Left lung (tissue), 10 donors: ENCODE results near the gene CEP170B. TPM values are rescaled to one million over a fixed set of nuclear protein-coding genes. Genes with fewer than 3 reads are reported as not detected.
A peak's percentile ranks its signal among the peaks of the same experiment; 100 is the strongest.

Experiments
- ATAC-seq: fragments of 200-7000 bp; cut with Tn5 transposase; one replicate; pipeline ENCODE4 v1.9.1; 2020; ENCODE audit warnings: moderate library complexity
- DNase-seq, 4 donors: peaks; one replicate each; pipeline ENCODE4 v3.0.0-alpha.2; 2013 to 2020
- H3K27ac ChIP-seq, 2 donors: fragments of 200-600 bp; sonication (generic) in 1 of 2; one replicate each; pipeline versions ENCODE4 v1.5.0 to v1.8.0; 2020 to 2021
- H3K27me3 ChIP-seq, 2 donors: fragments of 200-600 bp; sonication (generic) in 1 of 2; one replicate each; pipeline versions ENCODE4 v1.5.0 to v1.8.0; 2020 to 2021
- H3K36me3 ChIP-seq, 2 donors: fragments of 200-600 bp; sonication (generic) in 1 of 2; one replicate each; pipeline versions ENCODE4 v1.5.0 to v1.8.0; 2020 to 2021
- H3K4me1 ChIP-seq, 2 donors: fragments of 200-600 bp; one replicate each; pipeline ENCODE4 v1.8.0; 2021
- H3K4me3 ChIP-seq, 2 donors: fragments of 200-600 bp; sonication (generic) in 1 of 2; one replicate each; pipeline versions ENCODE4 v1.5.0 to v1.8.0; 2020 to 2021; ENCODE audit warnings: mild to moderate bottlenecking in 1 of 2
- H3K9me3 ChIP-seq, 2 donors: fragments of 200-600 bp; sonication (generic) in 1 of 2; one replicate each; pipeline versions ENCODE4 v1.5.0 to v1.8.0; 2020 to 2021
- CTCF ChIP-seq, 2 donors: fragments of 200-600 bp; sonication (generic) in 1 of 2; IDR thresholded peaks; one replicate each; pipeline versions ENCODE4 v1.5.0 to v1.8.0; 2021; ENCODE audit warnings: antibody characterized with exemption in 2 of 2
- intact Hi-C, 2 donors: fragments of 100-400 bp; cut with DNase I; formaldehyde crosslinking; loops; one replicate each; pipeline versions ENCODE4 v1.11.2 to v1.14.2; 2022
- polyA plus RNA-seq, 6 donors: library from polyadenylated mRNA; unstranded; fragments of 120-200 nt; gene quantifications; one replicate each; pipeline ENCODE4 v1.2.1, GENCODE V29; 2013; ENCODE audit not compliant: insufficient read length in 6 of 6
- total RNA-seq, 2 donors: library from RNA; stranded (reverse); fragmentation: NEBNext Ultra II Directional; extraction: Animal tissue kit (Norgen Biotek cat#: 25700); gene quantifications; one replicate each; pipeline ENCODE4 v1.2.1, GENCODE V29; 2021
- donor health status: DM: no; HTN: yes; CAD: no.
- donor health status: DM: no; HTN: no; CAD: no.

CEP170B gene
- total and polyA plus RNA-seq, 8 donors = 10.0 to 42.3 (median 14.2) TPM

- intact Hi-C loops = no loop called here
- H3K36me3 ChIP-seq = peaks cover 0 to 47% of the 10 kb centered on the region in 2 donors
Measured at GRCh38 chr14:104879983-104880565, 15.0 kb downstream of the CEP170B start.

GRCh38 chr14:104880584-104881210 is 15.6 kb downstream of the CEP170B start:
- H3K27ac ChIP-seq = no peak overlapping the region
- H3K4me3 ChIP-seq = no peak overlapping the region
- intact Hi-C loops = no loop called here
- H3K9me3 ChIP-seq = no peaks in the 10 kb centered on the region
- no peaks in the 10 kb centered on the region for H3K4me1 ChIP-seq
- no peak for ATAC-seq
- no peaks in the 10 kb centered on the region for H3K27me3 ChIP-seq
- TF ChIP-seq CTCF (IDR thresholded peaks at IDR 0.05) = no peak
- peaks cover 0 to 54% of the 10 kb centered on the region in 2 donors for H3K36me3 ChIP-seq
- DNase-seq = peak in 1 of 4 donors; percentile 43

More at GRCh38 chr14:104879983-104880565, 15.0 kb downstream of the CEP170B start:
- Histone ChIP-seq H3K4me1 (no peaks in the 10 kb centered on the region), H3K9me3 (no peaks in the 10 kb centered on the region), H3K27ac (no peak overlapping the region), H3K4me3 (no peak overlapping the region), H3K27me3 (no peaks in the 10 kb centered on the region)
- DNase-seq (peak in 1 of 4 donors; percentile 65), ATAC-seq (no peak)
- no peak for TF ChIP-seq CTCF (IDR thresholded peaks at IDR 0.05)

- DNase-seq = peak in 1 of 4 donors; percentile 59
Measured at GRCh38 chr14:104881369-104881979, 16.4 kb downstream of the CEP170B start.

GRCh38 chr14:104882325-104882973 is 17.4 kb downstream of the CEP170B start:
- DNase-seq (peak in 2 of 4 donors; percentile 81 to 90), ATAC-seq (peak; percentile 96)
- H3K4me3 ChIP-seq = no peak overlapping the region
- peaks cover 0 to 65% of the 10 kb centered on the region in 2 donors for H3K36me3 ChIP-seq
- H3K27ac ChIP-seq = no peak overlapping the region
- H3K4me1 ChIP-seq = no peaks in the 10 kb centered on the region
- H3K9me3 ChIP-seq = no peaks in the 10 kb centered on the region
- TF ChIP-seq CTCF (IDR thresholded peaks at IDR 0.05) = no peak
- intact Hi-C loops = no loop called here
- no peaks in the 10 kb centered on the region for H3K27me3 ChIP-seq

More at GRCh38 chr14:104881369-104881979, 16.4 kb downstream of the CEP170B start:
- no peak for TF ChIP-seq CTCF (IDR thresholded peaks at IDR 0.05)
- H3K4me3 ChIP-seq = no peak overlapping the region
- intact Hi-C loops = no loop called here
- peaks cover 0 to 61% of the 10 kb centered on the region in 2 donors for H3K36me3 ChIP-seq
- H3K4me1 ChIP-seq = no peaks in the 10 kb centered on the region
- H3K27ac ChIP-seq = no peak overlapping the region
- ATAC-seq = no peak
- no peaks in the 10 kb centered on the region for H3K27me3 ChIP-seq
- H3K9me3 ChIP-seq = no peaks in the 10 kb centered on the region
